GM23248 (cell line): Measurements from ENCODE around the gene CTNNAL1. TPM values are rescaled to one million over a fixed set of nuclear protein-coding genes. Genes with fewer than 3 reads are reported as not detected.
"Not testable (repeated sequence)": the region's sequence is repeated elsewhere in the genome, so short reads cannot be mapped to it uniquely, and the experiment has no call there.

ENCODE experiments used
- DNase-seq: peaks from one replicate; pipeline ENCODE4 v3.0.0-alpha.2; 2015
- H2AFZ ChIP-seq: fragments of 200-600 bp; sonication (generic); 2 replicates; pipeline ENCODE4 v1.6.1; 2016; ENCODE audit warnings: antibody characterized with exemption
- H3F3A ChIP-seq: fragments of 200-600 bp; sonication (generic); 2 replicates; pipeline ENCODE4 v1.6.1; 2016; ENCODE audit warnings: mild to moderate bottlenecking, antibody characterized with exemption, mixed run types; ENCODE audit not compliant: insufficient read depth
- H3K27ac ChIP-seq: fragments of 200-600 bp; sonication (generic); 2 replicates; pipeline ENCODE4 v1.5.1; 2016; ENCODE audit warnings: mild to moderate bottlenecking
- H3K27me3 ChIP-seq: fragments of 200-600 bp; sonication (generic); replicated peaks from 2 replicates; pipeline ENCODE4 v1.6.1; 2016; ENCODE audit warnings: mild to moderate bottlenecking; ENCODE audit not compliant: insufficient read depth
- H3K36me3 ChIP-seq: fragments of 200-600 bp; sonication (generic); 2 replicates; pipeline ENCODE4 v1.6.1; 2016; ENCODE audit warnings: low read depth, mild to moderate bottlenecking
- H3K4me1 ChIP-seq: fragments of 200-600 bp; sonication (generic); 2 replicates; pipeline ENCODE4 v1.6.1; 2016; ENCODE audit warnings: mild to moderate bottlenecking; ENCODE audit not compliant: insufficient read depth
- H3K4me2 ChIP-seq: fragments of 200-600 bp; sonication (generic); one replicate; pipeline ENCODE4 v1.6.1; 2016; ENCODE audit warnings: mild to moderate bottlenecking; ENCODE audit not compliant: unreplicated experiment
- H3K4me3 ChIP-seq: fragments of 200-600 bp; sonication (generic); 2 replicates; pipeline ENCODE4 v1.5.1; 2016; ENCODE audit warnings: mild to moderate bottlenecking
- H3K79me2 ChIP-seq: fragments of 200-600 bp; sonication (generic); 2 replicates; pipeline ENCODE4 v1.6.1; 2016; ENCODE audit warnings: mild to moderate bottlenecking; ENCODE audit not compliant: insufficient read depth
- H3K9ac ChIP-seq: fragments of 200-600 bp; sonication (generic); 2 replicates; pipeline ENCODE4 v1.6.1; 2016; ENCODE audit warnings: mild to moderate bottlenecking
- H3K9me2 ChIP-seq: fragments of 200-600 bp; sonication (generic); 2 replicates; pipeline ENCODE4 v1.6.1; 2016; ENCODE audit warnings: mixed run types, mild to moderate bottlenecking, moderate library complexity; ENCODE audit not compliant: insufficient read depth
- H3K9me3 ChIP-seq: fragments of 200-600 bp; sonication (generic); one replicate; pipeline ENCODE4 v1.6.1; 2017; ENCODE audit warnings: low read depth
- H4K20me1 ChIP-seq: fragments of 200-600 bp; sonication (generic); 2 replicates; pipeline ENCODE4 v1.6.0; 2016; ENCODE audit not compliant: insufficient read depth
- EZH2 ChIP-seq: fragments of 200-600 bp; sonication (generic); IDR thresholded peaks from 2 replicates; pipeline ENCODE4 v1.6.1; 2018; ENCODE audit warnings: antibody characterized with exemption, mild to moderate bottlenecking; ENCODE audit not compliant: insufficient read depth, poor library complexity, severe bottlenecking
- EZH2phosphoT487 ChIP-seq: fragments of 200-600 bp; sonication (generic); IDR thresholded peaks from 2 replicates; pipeline ENCODE4 v1.6.1; 2018; ENCODE audit warnings: antibody characterized with exemption, moderate library complexity, mild to moderate bottlenecking, low read depth; ENCODE audit not compliant: insufficient read depth
- WGBS, 2 experiments: methylation state at CpG; one replicate each; pipeline ENCODE4 v1.1.6; 2015 to 2017; ENCODE audit warnings: low lambda C conversion rate in 2 of 2, low coverage in 1 of 2; ENCODE audit errors: missing lambda C conversion rate in 2 of 2; 5-methylcytosine and 5-hydroxymethylcytosine counted together
- in situ Hi-C: fragments of 300-500 bp; cut with MboI; formaldehyde crosslinking; loops from 2 replicates; pipeline ENCODE4 v1.15.0; 2020
- polyA plus RNA-seq: library from polyadenylated mRNA; unstranded; fragments of >200 nt; fragmentation: Nextera tagmentation; extraction: Ambion mirVana; gene quantifications from 2 replicates; pipeline ENCODE4 v1.2.1, GENCODE V29; 2016
- total RNA-seq: library from RNA; depleted of rRNA; stranded (reverse); fragments of >200 nt; shearing (Covaris generic); gene quantifications from 2 replicates; pipeline ENCODE4 v1.2.3, GENCODE V29; 2014; rRNA removed

The CTNNAL1 gene
- total RNA-seq, result 97.9 and 103 TPM in 2 replicates
- 111 and 119 TPM in 2 replicates for polyA plus RNA-seq

- H3K27ac ChIP-seq, result peak within 1 kb of the TSS; percentile 91
- no peaks in the 10 kb centered on the region for H3K27me3 ChIP-seq
- peak within 1 kb of the TSS; percentile 90 for H3K9ac ChIP-seq
- no peaks in the 10 kb centered on the region for H3K36me3 ChIP-seq
- H3K79me2 ChIP-seq, result peaks cover 34% of the 10 kb centered on the region
- WGBS, 2 experiments, result 1% methylated on average over 55 to 83 of the region's 99 CpGs
- no peaks in the 10 kb centered on the region for H4K20me1 ChIP-seq
- H3K4me3 ChIP-seq, result peak within 1 kb of the TSS; percentile 84
- TF ChIP-seq EZH2phosphoT487 (no peak), EZH2 (no peak)
- peaks cover 35% of the 10 kb centered on the region for H3K4me1 ChIP-seq
- peak within 1 kb of the TSS; percentile 82 for H3K4me2 ChIP-seq
- DNase-seq, result peak; percentile 94
- no peaks in the 10 kb centered on the region for H3K9me3 ChIP-seq
- H3K9me2 ChIP-seq, result no peaks in the 10 kb centered on the region
- H2AFZ ChIP-seq, result peak within 1 kb of the TSS; percentile 78
- peaks cover 44% of the 10 kb centered on the region for H3F3A ChIP-seq
- in situ Hi-C loops, result no loop called here
Measured at GRCh38 chr9:109012876-109013678, at the start of gene CTNNAL1. CTNNAL1 (minus strand) TSS chr9:109013499; CDS start chr9:109013442, 57 bp downstream.

GRCh38 chr9:109062543-109062942 lies 49.2 kb upstream of the CTNNAL1 start:
- no peak overlapping the region for H3K4me3 ChIP-seq

GRCh38 chr9:109060191-109060590 lies 46.9 kb upstream of the CTNNAL1 start:
- H3K79me2 ChIP-seq, result 0 out of 2 replicates have a peak, but pooled peaks cover 3% of the 10 kb centered on the region
- 98% methylated on average over 3 of the region's 3 CpGs for whole genome bisulfite sequencing, 2 experiments
- TF ChIP-seq EZH2 (no peak), EZH2phosphoT487 (no peak)
- H4K20me1 ChIP-seq, result no peaks in the 10 kb centered on the region
- no peak overlapping the region for H3K27ac ChIP-seq
- no peak for DNase-seq
- peaks cover 17% of the 10 kb centered on the region for H3F3A ChIP-seq
- no peaks in the 10 kb centered on the region for H3K9me3 ChIP-seq
- no peak overlapping the region for H3K4me3 ChIP-seq
- peaks cover 38% of the 10 kb centered on the region for H3K36me3 ChIP-seq
- no peak overlapping the region for H2AFZ ChIP-seq
- H3K9ac ChIP-seq, result no peak overlapping the region
- no peaks in the 10 kb centered on the region for H3K27me3 ChIP-seq
- no peaks in the 10 kb centered on the region for H3K9me2 ChIP-seq
- in situ Hi-C loops, result no loop called here
- H3K4me2 ChIP-seq, result no peak overlapping the region
- H3K4me1 ChIP-seq, result peaks cover 13% of the 10 kb centered on the region

More at GRCh38 chr9:109062543-109062942, 49.2 kb upstream of the CTNNAL1 start:
- Histone ChIP-seq H3K27me3 (no peaks in the 10 kb centered on the region), H3K79me2 (0 out of 2 replicates have a peak, but pooled peaks cover 3% of the 10 kb centered on the region), H3K36me3 (peaks cover 28% of the 10 kb centered on the region; the same call in 1 of the 2 replicates), H2AFZ (no peak overlapping the region), H3K9me3 (no peaks in the 10 kb centered on the region), H3K9me2 (no peaks in the 10 kb centered on the region), H3K4me1 (peaks cover 26% of the 10 kb centered on the region), H3F3A (peaks cover 38% of the 10 kb centered on the region), H4K20me1 (no peaks in the 10 kb centered on the region), H3K27ac (no peak overlapping the region), H3K4me2 (no peak overlapping the region), H3K9ac (no peak overlapping the region)
- TF ChIP-seq EZH2phosphoT487 (no peak), EZH2 (no peak)
- in situ Hi-C loops, result no loop called here
- DNase-seq, result no peak
- 93 to 94% methylated on average over 6 of the region's 6 CpGs for WGBS, 2 experiments

DNA sequence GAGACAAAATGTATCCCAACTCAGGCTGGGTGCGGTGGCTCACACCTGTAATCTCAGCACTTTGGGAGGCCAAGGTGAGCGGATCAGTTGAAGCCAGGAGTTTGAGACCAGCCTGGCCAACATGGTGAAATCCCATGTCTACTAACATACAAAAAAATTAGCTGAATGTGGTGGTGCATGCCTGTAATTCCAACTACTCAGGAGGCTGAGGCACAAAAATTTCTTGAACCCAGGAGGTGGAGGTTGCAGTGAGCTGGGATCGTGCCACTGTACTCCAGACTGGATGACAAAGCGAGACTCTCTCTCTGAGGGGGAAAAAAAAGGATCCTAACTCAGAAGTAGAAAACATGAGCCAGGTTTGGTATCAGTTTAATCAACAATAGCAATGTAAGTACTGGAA lies 39.8 kb upstream of the CTNNAL1 start:
- H3K4me3 ChIP-seq, H3K4me2 ChIP-seq, H3K9me3 ChIP-seq, H3F3A ChIP-seq, H3K9me2 ChIP-seq, H2AFZ ChIP-seq, H4K20me1 ChIP-seq, DNase-seq, H3K79me2 ChIP-seq, H3K9ac ChIP-seq, H3K27me3 ChIP-seq, in situ Hi-C loops, H3K4me1 ChIP-seq: not testable (repeated sequence)
- 0 out of 2 replicates have a peak overlapping the region, but pooled peaks have one; percentile 8 for H3K27ac ChIP-seq
- 59 to 65% methylated on average over 4 of the region's 4 CpGs for WGBS, 2 experiments
- H3K36me3 ChIP-seq, result peaks cover 23% of the 10 kb centered on the region
